GM18868 (cell line): ENCODE measurements around the gene NGEF.

Source experiments
- ATAC-seq: cut with Tn5 transposase; IDR thresholded peaks from one replicate; pipeline ENCODE4 v1.9.1; 2021; ENCODE audit warnings: mild to moderate bottlenecking, moderate library complexity; ENCODE audit not compliant: unreplicated experiment

NGEF gene

DNA sequence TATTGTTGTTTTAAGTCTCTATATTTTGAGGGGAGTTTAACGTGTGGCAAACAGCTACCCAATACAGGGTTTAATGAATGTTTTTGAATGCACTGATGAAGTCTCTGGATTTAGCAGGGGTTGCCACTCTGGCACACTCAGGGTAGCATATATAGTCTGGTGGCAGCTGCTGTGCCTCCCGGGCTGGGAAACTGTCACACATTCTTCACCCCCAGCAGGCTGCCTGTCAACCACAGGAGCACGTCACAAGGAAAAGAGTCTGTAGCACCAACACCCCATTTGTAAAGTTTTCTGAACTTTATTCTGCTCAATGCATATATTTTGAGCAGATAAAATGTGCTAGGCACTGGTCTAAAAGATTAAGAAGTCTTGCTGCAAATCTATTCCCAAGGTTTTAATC is 39.3 kb downstream of the NGEF start:
- ATAC-seq = no peak

DNA sequence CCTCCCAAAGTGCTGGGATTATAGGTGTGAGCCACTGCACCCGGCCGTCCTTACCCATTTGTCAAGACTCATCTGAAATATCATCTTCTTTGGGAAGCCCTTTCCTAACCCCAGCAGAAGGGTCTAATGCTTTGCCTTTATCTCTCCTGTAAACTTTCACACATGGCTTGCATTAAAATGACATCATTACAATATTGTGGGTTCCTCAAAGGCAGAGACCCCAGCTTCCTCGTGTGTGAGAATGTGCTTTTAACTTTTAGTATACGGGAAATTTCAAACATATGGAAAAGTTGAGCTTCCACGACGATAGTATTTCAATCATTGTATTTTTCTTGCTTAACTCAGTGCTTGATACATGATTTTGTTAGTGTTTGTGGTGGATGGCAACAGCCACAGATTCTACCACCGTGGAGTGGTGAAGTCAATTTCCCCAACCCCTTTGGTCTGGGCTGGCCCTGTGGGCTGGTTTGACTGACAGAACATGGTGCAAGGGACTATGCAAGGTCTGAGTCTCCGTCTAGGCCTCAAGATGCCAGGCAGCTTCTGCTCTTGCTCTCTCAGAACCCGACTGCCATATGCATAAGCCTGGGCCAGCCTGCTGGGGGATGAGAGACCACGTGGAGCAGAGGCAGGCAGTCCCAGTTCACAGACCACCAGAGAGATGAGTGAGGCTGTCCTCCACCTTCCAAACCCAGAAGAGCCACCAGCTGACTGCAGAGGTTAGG is 39.9 kb downstream of the NGEF start:
- ATAC-seq = no peak

DNA sequence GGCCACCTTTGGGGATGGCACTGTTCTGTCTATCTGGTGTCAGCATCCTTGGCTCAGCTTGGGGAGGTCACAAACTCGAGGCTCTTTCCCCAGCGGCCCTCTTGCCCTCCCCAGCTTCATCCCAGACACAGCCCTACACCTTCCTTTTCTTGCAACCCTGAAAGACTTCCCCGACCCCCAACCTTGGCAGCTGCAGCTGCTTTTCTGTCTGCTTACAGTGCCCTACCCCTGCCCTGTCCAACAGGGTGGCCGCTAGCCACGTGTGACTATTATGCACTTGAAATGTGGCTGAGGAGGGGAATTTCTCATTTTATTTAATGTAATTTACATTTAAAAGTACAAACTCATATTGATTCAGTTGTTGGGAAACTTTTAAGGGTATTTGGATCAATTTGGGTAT is 41.3 kb downstream of the NGEF start:
- no peak for ATAC-seq

DNA sequence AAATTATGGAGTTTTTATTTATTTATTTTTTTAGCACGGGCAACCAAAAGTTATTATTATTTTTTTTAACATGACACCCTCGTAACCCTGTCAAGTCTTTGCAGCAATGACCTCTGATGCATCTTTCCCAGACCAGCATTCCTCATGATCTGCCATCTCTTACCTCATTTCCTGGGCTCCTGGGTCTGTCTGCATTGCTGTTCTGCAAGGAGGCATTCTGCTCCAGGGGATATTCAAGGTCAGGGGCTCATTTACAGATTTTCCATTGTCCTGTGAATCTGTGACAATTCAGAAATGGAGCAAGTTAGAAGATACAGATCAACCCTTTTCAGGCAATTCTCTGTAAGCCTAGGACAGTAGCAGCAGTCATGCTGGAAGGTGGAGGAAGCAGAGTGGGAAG is 43.0 kb downstream of the NGEF start:
- ATAC-seq = no peak

DNA sequence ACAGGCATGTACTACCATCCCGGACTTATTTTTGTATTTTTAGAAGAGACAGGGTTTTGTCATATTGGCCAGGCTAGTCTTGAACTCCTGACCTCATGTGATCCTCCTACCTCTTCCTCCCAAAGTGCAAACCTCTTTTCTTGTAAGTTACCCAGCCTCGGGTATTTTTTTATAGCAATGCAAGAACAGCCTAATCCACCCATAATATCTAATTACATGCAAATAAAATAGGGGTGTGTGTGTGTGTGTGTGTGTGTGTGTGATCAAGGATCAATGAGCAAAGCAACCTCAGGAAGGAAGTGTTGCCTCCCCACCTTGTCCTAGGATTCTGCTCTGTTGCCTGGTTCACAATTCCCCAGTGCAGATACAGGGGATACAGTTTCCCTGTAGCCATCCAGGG is 45.6 kb downstream of the NGEF start:
- no peak for ATAC-seq

DNA sequence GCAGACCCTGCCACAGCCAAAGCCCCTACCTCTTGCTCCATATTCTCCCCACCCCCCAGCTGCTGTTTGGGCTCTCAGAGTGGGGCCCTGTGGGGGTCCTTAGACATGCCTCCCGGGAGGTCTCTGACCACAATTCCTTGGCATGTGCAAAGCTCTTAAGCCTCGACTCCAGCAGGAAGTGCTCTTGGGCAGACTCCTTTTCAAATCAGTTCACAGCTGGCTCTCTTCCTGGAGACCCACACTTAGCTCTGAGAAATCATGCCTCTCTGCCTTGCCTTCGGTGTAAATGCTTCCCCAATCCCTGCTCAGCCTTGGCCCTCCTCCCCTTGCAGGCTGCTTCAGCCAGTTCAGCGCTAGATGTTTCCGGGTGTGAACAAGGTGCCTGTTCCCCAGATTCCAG is 46.9 kb downstream of the NGEF start:
- ATAC-seq = no peak

DNA sequence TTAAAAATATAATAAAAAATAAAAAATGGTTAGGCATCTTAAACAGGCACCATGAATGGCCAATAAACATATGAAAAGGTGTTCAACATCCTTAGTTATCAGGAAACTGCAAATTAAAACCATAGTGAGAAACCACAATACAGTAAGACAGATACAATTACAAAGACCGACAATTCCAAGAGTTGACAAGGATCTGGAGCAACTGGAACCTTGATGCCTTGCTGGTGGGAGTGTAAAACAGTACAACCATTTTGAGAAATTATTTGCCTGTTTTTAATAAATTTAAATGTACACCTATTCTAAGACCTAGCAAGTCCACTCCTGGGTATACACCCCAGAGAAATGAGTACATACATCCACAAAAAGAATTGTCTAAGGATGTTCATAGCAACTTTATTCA is 49.1 kb downstream of the NGEF start:
- ATAC-seq = no peak

DNA sequence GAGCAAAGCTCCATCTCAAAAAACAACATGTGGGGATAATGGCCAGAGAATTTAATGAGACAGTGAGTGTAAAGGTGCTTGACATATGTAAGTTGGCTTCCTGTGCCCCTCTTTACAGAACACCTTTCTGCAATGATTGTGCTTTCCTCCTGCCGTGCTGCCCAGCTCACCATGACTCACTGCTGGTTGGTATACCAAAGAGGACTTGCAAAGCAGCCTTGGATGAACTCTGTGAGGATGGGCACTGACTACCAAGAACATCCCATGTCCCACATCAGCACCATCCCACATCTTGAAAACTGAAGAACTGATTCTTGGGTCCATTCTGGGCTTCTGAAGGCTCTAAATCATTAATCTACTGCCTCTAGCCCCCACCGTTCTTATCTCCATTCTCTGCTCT is 52.2 kb downstream of the NGEF start:
- ATAC-seq = no peak

DNA sequence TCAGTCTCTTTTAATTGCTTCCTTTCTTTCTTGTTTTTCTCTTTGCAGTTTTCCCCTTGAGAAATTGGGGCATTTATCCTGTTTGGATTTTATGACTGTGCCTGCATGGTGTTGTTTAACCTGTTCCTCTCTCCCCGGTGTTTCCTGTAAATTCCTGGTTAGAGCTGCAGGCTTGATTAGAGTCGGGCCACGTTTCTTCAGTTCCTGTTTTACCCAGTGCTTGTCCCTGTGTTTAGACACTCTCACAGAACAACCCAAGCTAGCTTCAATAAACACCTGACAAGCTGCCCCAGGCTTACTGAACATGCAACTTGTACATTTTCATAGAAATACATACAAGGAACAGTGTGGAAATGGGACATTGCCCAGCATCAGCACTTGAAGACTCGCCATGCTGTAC is 53.9 kb downstream of the NGEF start:
- no peak for ATAC-seq

DNA sequence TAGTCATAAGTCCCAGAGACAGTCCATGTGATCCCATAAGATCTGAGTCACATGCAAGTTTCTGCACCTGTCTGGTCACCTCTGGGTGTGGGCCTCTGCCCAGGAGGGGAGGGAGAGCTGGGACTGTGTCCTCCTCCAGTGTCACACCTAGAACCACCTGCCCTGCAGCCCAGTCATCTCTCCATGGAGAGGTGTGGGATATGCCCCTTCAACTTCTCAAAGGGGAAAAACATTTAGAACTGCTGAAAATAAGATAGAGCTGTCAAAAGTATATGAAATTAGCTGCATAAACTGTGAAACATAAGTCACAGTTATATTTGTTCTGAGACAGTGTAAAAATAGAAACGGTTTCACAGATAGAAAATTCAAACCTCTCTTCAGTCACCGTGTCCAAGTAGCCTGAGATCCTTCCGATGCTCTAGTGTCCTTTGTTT is 55.4 kb downstream of the NGEF start:
- peak; percentile 61 for ATAC-seq

DNA sequence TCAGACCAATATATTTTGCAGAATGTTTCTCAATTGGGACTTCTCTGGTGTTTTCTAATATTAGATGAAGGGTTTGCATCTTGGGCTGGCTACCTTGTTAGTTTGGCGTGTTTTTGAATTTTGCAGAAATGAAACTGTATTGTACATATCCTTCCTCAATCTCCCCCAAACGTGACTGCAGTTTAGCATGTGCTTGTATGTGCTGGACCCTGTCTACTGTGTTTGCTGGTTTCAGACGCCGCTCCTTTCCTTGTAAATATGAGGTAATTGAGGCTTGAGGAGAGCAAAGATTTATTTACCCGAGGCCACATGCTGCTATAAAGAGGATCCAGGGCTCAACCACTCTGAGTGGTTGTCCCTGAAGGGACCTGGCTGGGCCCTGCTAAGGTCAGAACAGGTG is 57.2 kb downstream of the NGEF start:
- ATAC-seq = peak; percentile 66

DNA sequence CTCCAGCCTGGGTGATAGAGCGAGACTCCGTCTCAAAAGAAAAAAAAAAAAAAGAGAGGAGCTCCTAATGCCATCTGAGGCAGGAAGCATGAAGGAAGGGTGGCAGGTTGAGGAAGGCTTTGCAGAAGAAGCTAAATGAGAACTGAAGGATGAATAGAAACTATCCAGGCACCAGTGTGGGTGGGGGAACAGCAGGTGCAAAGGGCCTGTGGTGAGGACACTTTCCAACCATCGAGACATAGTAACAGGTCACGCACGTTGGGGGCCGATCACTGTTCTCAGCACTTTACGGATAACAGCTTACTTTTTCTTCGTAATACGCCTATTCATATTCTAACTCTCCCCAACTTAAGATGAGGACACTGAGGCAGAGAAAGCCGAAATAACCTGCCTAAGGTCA is 58.4 kb downstream of the NGEF start:
- no peak for ATAC-seq

DNA sequence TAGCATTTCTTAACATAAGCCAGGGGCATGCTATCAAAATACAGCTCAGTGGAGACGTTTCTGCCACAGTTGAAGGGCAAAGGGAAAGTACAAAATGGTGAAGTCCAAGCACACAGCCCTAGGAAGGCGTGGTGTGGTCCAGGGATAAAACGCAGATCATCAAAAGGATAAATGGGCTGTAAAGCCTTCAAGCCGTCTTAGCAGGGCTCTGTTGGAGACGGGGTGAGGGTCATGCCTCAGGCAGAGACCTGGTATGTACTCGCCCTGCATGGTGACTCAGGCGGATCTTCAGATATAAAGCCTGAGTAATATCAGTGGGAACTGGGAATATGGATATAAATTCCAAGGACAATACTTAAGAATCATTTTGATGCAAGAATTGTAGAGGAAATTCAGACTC is 61.2 kb downstream of the NGEF start:
- no peak for ATAC-seq

DNA sequence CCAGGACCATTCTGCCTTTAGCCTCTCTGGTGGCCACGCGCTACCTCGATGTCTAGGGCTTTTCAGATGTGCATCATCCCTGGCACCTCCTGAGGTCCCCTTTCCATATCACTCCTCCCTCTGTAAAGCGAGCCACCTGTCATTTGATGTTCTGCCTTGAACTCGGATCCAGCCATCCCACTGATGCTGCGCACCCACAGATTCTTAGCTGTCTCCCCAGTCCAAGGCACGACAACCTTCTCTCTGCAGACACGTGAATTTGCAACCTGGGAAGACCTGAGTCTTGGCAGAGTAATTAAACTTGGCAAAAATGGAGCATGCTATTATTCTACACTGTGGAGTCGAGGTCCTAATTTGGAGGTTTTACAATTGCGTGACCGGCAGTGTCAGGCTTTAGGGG is 61.9 kb downstream of the NGEF start:
- ATAC-seq = no peak

DNA sequence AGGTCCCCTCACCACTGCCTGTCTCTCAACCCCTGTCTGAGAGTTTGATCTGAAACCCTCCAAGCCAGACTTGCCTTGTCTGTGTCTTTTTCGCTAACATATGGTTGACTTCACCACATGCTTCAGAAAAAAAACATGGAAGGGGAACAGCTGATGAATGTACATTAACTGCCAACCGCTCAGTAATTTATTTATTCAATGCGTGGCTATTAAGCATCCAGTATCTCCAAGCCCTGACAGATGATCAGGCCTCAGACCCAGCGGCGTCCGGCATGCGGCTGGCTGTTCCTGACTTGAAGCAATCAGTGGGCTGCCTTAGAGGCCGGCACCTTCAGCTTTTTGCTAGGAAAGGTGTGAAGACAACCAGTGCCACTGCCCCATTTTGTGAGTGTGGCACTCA is 62.3 kb downstream of the NGEF start:
- no peak for ATAC-seq

DNA sequence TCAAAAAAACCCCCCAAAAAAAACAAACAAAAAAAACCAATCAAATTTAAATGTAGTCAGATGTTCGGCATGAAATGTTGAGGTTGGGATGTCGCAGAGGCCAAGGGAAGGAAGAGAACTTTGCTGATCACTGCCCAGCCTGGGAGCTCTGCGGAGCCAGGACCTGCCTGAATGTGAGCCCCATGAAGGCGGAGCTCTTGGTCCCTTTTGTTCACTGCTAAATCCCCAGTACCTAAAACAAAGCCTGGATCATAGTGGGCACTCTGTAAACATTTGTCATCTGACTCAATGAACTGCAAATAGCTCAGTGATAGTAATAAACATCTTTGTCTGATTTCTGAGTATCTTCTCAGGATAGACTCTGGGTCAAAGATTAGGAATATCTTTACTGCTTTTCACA is 64.0 kb downstream of the NGEF start:
- ATAC-seq = no peak

DNA sequence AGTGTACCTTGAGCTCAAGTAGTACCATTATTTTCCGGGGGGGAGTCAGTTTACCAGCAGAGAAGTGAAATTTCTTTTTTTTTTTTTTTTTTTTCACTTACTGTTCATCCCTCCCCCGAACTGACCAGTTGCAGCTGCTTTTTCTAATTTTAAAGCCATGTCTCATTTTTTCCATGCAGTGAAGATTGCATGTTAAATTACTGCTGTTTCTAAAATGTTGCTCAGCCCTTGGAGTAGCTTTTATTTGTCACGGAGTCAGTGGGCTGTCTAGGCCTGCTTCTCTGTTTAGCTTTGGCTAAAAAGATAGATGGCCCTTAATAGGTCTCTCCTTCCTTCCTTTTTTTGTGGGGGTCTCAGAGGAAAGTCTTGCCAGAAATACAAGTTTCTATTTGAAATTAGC is 70.2 kb downstream of the NGEF start:
- ATAC-seq = no peak

DNA sequence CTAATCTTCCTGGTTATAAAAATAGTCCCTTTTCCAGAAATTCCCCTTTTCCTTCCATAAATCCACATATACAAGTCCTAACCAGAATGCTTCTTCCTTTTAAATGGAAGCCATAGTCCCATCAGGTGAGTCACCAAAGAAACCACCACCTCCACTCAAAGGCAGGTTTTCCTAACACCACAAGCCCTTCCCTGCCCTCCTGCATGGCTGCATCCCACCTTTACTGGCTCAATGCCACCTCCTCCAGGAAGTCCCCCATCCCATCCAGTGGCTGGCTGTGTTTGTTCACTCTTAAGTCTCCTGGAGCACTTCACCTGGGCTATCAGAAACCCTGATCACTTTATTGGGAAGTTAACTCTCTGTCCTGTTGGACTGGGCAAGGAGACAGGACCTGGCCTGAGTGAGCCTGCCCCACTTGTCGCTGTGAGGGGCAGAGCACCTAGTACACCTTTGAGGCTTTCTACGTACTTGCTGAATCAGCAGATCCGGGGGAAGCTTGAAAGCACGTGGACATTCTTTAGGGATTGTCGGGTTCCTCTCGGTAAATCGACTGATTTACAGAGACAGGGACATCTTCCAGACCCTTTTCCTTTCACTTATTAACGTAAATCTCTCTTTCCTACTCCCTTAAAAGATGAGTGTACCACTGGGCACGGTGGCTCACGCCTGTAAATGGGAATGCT is 71.0 kb downstream of the NGEF start:
- no peak for ATAC-seq

DNA sequence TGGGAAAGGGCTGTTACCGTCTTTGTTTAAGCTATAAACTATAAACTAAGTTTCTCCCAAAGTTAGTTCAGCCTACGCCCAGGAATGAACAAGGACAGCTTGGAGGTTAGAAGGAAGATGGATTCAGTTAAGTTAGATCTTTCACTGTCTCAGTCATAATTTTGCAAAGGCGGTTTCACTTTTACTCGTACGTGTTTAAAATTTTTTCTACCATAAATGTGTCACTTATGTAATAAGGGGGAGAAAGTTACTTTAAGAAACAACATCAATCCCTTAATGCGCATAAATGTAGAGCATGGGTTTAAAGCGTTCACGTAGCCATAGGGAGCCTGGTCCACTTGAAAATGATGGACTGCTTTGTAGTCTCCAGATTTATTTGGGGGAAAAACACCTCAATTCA is 71.7 kb downstream of the NGEF start:
- ATAC-seq = no peak

DNA sequence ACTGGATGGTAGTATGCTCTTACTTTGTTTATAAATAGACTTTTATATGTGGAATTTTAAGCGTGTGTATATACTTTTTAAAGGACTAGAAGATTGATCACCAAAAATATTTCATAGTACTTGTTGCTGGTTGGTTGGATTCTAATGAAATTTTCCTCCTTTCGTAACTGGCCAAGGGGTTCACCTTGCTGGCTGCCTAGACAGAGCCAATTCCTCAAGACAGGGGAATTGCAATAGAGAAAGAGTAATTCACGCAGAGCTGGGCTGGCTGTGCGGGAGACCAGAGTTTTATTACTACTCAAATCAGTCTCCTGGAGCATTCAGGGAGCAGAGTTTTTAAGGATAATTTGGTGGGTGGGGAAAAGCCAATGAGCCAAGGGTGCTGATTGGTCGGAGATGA is 72.3 kb downstream of the NGEF start:
- no peak for ATAC-seq

DNA sequence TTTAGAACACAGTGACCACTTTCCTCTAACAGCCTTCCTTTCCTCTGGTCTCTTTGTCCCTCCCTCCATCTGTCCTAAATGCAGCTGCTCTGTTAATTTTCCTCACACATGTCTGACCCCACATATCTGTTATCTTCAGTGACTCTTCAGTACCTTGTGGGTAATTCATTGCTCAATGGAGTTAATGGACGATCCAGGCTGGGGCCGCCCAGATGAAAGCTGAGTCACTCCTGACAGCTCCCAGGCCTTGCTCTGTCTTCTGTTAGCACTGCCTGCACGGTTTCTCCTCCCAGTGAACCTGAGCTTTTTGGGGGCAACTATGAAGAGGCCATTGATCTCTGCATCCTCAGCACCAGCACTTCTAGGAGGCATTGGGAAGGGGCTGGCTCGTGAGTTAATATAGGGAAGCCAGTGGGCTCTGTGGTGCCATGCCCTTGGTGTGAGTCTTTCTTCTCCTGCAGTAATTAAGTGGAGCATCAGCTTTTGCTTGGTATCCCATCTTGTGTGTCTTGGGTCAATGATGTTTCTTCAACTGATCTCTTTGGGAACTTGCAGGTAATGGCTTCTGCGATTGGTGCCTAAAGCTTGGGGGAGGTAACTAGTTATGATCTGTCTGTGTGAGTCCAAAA is 75.7 kb downstream of the NGEF start:
- no peak for ATAC-seq

DNA sequence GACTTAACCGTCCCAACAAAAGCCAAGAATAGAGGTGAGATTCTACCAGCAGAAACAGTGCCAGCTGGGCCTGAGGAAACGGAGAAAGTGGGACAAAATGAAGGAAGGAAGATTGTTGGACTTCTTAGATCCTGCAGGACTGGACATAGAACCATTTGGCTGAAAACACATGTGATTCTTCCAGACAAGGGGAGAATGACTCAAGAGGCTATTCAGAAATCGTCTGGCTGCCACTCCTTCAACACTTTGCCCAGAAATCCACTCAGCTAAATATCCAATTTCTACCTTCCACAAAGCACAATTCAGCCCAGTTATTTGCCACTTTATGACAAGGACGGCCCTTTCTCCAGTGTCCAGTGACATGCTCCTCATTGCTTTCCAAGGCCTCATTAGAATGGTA is 81.4 kb downstream of the NGEF start:
- no peak for ATAC-seq

DNA sequence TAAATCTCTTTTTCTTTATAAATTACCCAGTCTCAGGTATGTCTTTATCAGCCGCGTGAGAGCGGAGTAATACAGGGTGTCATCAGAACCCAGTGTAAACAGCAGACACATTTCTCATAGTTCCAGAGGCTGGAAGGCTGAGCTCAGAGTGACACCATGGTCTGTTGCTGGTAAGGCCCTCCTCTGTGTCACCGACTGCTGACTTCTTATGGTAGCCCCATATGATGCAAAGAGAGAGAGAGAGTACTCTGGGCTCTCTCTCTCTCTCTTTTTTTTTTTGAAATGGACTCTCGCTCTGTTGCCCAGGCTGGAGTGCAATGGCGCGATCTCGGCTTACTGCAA is 83.0 kb downstream of the NGEF start:
- no peak for ATAC-seq
